Measurements from ENCODE around the gene REM2. TPM values are rescaled to one million over a fixed set of nuclear protein-coding genes. Genes with fewer than 3 reads are reported as not detected.

REM2 gene, protein sequence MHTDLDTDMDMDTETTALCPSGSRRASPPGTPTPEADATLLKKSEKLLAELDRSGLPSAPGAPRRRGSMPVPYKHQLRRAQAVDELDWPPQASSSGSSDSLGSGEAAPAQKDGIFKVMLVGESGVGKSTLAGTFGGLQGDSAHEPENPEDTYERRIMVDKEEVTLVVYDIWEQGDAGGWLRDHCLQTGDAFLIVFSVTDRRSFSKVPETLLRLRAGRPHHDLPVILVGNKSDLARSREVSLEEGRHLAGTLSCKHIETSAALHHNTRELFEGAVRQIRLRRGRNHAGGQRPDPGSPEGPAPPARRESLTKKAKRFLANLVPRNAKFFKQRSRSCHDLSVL
- 1 to 10 TPM in 1 of 4 donors, under 1 TPM in 1, not detected in 2; 0.34 to 1.5 TPM for total RNA-seq

DNA sequence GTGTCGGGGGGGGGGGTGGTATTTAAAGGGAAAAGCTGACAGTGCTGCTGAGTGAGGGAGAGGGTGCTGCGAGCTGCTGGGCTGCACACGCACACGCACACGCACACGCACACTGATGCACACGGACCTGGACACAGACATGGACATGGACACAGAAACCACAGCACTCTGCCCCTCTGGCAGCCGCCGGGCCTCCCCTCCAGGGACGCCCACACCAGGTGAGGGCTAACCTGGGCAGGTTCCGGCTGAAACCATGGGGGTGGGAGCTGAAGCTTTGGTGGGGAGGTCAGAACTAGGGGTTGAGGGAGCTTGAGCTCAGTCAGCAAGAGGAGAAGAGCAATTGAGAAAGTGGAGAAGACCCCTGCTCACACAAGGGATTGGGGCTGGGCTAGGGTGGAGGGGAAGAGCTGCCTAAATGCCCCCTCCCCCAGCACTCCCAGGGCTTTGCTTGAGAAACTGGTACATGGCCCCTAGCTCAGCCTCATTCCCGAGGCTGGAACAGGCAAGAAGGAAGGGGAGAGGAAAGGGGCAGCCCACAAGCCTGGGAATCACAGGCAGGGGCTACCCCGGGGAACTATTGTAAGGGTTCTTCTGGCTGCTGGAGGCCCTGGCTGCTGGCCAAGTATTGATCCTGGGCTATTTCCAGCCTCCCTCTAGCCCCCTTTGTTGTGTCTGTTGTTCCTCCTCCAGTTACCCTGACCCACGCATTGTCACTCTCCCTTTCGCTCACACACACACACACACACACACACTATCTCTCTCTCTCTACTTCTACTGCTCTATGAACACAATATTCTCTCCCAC is at the start of gene REM2:
TSS of gene REM2 (plus strand) at position 50 of the 804 bp plus-strand sequence. CDS start at position 116, 66 bp downstream.
- TF ChIP-seq, protein P1, sequence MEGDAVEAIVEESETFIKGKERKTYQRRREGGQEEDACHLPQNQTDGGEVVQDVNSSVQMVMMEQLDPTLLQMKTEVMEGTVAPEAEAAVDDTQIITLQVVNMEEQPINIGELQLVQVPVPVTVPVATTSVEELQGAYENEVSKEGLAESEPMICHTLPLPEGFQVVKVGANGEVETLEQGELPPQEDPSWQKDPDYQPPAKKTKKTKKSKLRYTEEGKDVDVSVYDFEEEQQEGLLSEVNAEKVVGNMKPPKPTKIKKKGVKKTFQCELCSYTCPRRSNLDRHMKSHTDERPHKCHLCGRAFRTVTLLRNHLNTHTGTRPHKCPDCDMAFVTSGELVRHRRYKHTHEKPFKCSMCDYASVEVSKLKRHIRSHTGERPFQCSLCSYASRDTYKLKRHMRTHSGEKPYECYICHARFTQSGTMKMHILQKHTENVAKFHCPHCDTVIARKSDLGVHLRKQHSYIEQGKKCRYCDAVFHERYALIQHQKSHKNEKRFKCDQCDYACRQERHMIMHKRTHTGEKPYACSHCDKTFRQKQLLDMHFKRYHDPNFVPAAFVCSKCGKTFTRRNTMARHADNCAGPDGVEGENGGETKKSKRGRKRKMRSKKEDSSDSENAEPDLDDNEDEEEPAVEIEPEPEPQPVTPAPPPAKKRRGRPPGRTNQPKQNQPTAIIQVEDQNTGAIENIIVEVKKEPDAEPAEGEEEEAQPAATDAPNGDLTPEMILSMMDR (IDR thresholded peaks at IDR 0.05; ENCODE audit: low read depth) = no peak

DNA sequence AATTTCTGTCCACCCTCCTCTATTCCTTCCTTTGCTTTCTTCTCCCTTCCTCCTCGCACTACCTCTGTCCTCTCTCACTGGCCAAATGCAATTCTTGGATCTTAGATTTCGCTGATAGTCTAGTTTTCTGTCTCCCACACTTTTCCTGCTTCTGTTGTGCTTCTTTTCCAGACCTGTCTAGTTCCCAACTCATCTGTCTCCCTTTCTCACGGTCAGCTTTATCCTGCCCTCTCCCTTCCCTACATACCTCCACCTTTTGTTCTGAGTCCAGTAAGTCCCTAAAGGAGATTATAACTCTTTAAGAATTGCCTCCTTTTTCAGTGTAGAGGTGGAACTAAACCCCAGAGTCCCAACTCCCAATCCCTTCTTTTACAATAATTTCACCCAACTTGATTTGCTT is 47.5 kb upstream of the REM2 start:
- TF ChIP-seq, protein P1 (IDR thresholded peaks at IDR 0.05; ENCODE audit: low read depth) = no peak

DNA sequence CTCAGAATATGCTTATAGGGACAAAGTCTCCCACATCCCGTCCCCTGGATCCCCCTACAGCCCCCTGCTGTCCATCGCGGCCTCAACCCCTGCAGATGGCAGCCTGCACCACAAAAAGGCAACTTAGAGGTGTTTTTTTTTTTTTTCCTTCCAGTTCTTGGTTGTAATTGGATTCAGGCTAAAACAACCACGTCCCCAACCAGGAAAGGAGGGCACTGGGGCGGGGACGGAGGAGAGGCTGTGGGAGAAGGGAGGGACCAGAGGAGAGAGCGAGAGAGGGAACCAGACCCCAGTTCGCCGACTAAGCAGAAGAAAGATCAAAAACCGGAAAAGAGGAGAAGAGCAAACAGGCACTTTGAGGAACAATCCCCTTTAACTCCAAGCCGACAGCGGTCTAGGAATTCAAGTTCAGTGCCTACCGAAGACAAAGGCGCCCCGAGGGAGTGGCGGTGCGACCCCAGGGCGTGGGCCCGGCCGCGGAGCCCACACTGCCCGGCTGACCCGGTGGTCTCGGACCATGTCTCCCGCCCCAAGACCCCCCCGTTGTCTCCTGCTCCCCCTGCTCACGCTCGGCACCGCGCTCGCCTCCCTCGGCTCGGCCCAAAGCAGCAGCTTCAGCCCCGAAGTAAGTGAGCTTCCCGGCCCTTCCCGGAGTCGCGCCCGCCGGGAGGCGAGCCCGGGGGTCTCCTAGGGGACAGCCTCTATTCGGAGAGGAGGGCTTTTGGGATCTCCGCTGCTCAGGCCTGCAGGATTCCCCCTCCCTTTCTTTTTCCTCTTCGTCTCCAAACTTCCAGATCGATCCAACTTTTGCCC is 46.5 kb upstream of the REM2 start, which contains the start of gene MMP14:
TSS of gene MMP14 (plus strand) at position 285 of the 813 bp plus-strand sequence. CDS start at position 518, 233 bp downstream.
- TF ChIP-seq, protein P1 (IDR thresholded peaks at IDR 0.05; ENCODE audit: low read depth) = no peak

DNA sequence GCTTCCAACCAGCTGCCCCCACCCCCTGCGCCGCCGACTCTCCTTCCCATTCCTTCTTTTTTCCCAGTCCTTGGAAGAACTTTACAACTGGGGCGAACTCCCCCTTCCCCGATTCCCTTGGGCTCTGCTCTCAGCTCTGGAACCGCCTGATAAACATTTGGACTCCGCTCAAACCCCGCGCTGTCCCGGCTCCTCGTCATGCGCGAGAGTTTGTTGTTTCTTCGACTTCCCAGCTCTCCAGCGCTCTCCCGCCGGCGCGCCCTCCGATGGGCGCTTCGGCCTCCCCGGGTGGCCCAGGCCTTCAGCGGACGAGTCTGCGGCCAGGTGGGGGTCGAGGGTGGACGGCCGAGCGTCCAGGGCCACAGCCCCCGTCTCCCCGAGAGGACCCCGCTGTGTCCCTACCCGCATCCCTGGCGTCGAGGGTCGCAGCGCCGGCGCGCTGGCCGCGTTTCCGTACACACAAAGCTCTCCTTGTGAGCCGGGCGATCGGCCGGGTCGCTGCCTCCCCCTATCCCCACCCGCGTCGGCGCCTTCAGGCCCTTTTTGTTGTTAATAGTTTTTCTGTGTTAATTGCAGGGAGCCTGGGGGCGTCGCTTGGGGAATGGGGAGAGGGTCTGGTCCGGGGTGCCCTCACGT is 45.8 kb upstream of the REM2 start:
- TF ChIP-seq, protein P1 (IDR thresholded peaks at IDR 0.05; ENCODE audit: low read depth) = no peak

DNA sequence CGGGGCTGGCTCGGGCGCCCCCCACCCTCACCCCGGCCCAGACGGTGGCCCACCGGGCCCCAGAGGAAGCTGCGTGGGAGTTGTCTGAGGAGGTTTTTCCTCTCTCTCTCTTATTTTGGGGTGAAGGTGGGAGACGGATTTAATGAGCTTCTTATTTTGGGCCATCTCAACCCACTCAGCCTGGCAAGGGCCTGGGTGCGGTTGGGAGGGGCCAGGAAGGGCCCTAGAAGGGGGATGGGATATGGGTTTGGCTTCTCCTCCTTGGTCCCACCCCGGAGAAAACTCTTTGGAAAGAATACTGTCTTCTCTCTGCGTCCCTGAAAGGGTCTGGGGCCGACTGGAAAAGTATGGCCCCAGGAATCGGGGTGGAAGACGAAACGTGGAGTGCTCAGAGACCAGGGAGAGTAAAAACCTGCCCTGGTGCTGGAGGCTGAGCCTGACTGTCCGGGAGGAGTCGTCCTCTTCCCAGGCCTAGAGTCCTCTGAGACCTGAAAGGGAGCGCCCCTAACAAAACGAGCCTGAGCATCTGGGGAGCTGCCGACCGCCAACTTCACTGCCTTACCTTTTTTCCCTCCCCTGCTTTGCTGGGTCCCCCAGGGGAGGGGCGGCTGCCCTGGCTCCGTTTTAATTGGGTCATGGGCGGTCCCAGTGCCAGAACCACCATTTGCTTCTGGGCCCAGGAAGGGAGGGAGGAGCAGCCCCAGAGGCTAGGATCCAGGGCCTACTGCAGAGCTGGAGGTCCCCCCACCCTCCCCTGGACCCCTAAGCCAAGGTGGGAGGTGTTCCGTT is 45.1 kb upstream of the REM2 start:
- TF ChIP-seq, protein P1 (IDR thresholded peaks at IDR 0.05; ENCODE audit: low read depth) = no peak

DNA sequence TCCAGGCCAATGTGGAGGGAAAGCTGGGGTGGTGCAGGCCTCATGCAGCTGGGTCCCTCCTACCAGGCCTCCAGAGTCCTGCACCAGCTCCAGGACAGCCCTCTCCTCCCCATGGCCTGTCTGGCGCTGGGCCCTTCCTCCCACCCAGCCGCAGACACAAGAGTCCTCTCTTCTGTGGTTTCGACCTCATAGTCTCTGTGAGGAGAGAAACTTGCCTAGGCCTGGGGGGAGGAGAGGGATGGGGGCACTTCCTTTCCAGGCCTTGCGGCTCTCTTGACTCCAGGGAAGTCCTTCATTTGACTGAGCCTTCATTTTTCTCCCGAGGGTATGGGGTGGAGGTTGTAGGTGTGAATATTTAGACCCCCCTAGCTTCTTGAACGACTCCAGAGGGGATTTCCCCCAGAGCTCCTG is 44.4 kb upstream of the REM2 start:
- TF ChIP-seq, protein P1 (IDR thresholded peaks at IDR 0.05; ENCODE audit: low read depth) = no peak
